Activated CD8-positive, alpha-beta memory T cell treated with anti-CD3 and anti-CD28 coated beads for 24 hours (primary cell): ENCODE measurements around the gene BEST3.

Experiments
- DNase-seq: peaks from one replicate; pipeline ENCODE4 v3.0.0-alpha.2; 2020

BEST3 gene

DNA sequence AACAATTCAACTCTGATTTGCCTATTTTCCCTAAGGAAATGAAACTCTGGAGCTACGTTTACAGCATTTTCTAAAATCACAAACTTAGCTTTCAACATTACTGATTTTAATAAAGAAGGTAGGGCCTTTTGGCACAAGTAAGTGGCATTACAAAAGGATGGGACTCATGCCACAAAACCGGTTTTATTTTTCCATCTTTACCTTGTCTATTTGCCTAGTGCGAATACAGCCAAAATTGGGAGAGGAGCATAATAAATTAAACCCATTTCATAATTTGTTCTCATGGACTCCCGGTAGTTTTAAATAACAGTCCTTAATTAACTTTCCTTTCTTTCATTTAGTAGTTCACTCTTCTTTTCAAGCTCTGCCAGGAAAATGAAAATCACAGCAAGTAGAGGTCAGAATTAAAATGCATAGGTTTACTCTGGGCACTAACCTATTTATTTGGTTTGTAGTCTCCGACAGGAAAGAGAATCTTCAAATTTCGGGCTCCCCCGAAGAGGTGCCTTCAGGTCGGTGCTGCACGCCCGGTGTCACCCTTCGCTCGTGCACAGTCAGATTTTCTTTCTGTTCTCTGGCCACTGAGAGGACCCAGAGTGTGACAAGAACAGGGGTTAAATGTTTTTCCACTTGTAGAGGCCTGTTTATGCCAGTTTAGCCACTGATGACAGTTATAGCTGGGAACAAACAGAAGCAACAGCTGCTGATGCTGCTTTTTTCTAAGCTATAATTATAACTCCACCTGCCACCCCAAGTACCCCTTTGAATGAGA lies at the start of gene BEST3:
BEST3 (minus strand) TSS at position 535 of the 772 bp plus-strand sequence. CDS start 1,505 bp downstream, outside the sequence.
- no peak for DNase-seq

DNA sequence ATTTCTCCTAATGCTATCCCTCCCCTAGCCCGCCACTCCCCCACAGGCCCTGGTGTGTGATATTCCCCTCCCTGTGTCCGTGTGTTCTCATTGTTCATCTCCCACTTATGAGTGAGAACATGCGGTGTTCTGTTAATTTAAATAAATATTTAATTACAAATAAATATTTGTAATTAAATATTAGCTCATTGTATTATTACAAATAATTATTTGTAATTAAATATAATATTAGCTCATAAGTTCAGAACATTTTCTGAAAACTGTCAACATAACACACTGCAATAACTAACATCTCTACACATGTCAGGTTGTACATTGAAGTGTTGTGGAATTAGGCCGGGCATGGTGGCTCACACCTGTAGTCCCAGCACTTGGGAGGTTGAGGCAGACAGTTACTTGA lies 45.0 kb upstream of the BEST3 start:
- no peak for DNase-seq

DNA sequence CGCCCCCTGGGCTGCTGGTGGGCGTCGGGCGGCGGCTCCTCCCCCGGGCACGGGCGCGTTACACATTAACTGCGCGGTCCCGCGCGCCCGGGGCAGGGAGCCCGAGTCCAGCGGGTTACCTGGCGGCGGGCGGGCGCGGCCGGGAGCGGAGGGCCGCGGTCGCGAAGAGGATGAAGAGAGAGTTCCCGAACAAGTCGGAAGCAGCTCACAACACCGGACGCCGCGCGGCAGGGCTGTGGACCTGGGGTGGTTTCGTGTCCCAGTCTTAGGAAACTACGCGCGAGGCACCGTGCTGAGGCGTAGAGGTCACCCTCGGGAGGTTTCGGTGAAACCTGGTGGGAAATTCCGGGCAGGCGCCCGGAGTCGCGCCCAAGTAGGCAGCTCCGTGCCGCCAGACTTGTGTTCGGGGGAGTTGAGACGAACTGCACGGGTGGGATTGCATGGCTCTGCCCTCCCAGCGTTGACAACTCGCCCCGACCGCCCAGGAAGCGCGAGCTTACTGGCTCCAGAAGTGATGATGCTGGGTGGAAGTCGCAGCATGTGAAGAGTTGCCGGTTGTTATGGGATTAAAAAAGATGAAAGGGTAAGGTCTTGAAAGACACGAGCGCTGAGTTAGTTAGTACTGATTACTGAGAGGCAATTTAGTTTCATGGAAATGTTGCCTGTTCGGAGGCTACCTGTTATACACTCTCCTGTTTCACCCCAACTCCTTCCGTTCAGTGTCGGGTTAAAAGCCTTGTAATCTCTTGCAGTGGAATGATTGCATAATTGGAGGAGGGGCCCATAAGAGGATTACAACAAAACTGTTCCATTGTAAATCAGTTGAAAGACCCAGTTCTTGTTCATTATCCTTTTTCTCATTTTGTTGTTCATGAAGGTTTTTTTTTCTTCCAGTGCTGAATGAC lies 40.4 kb upstream of the BEST3 start:
- peak; percentile 83 for DNase-seq

DNA sequence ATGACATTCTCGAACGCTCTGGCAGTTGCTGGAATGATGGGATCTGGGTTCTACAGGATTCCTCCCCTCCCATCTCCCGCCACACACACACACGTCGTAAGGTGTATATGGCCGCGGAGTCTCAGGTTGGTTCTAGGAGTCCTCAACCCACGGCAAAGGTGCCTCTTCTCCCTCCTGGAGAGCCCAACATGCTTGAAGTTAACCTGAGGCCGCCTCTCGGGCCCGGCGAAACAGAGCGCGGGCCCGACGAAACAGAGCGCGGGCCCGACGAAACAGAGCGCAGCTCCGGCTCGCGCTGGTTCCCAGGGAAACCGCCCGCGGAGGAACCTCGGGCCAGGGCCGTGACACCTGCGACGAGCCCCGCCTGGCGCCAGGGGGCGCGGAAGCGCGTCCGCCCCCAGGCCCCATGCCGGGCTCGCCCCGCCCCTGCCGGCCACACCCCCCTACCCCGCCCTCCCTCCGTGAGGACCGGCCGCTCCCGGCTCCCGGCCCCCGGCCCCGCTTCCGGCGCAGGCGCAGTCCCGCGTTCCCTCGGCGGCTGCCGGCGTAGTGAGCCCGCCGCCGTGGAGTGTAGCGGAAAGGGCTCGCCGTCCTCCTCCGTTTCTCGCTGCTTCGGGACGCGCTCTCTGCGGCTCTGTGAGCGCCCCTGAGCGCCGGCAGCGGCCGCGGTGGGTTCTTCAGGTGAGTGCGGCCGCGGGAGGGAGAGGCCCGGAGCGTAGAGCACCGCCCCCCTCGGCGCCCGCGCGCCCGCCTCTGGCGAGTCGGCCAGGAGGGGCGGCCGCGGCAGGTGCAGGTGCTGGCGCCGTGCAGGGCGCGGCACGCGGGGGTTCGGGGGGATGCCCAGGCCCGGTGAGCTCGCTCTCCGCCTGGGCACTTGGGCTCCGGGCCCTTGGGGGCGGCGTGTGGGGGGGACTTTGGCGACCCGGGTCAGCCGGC lies 39.5 kb upstream of the BEST3 start, which contains the start of gene RAB3IP:
RAB3IP (plus strand) TSS at position 510 of the 936 bp plus-strand sequence. CDS start 16,549 bp downstream, outside the sequence.
- DNase-seq, result peak; percentile 97

DNA sequence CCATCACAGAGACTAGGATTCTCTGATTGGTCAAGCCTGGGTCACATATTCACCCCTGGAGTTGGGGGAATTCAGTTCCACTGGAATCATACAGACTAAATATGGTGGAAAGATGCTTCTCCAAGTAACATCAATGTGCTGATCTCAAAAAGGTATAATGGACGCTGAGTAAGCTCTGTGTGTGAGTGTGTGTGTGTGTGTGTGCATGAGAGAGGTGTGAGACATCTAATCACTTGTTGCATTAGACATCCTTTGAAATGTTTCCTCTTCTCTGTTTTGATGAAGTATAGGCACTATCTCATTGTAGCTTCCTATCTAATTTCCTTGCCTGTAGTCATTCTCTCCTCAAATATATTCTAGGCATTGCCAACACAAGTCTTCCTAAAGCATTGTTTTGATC lies 34.5 kb upstream of the BEST3 start:
- no peak for DNase-seq

DNA sequence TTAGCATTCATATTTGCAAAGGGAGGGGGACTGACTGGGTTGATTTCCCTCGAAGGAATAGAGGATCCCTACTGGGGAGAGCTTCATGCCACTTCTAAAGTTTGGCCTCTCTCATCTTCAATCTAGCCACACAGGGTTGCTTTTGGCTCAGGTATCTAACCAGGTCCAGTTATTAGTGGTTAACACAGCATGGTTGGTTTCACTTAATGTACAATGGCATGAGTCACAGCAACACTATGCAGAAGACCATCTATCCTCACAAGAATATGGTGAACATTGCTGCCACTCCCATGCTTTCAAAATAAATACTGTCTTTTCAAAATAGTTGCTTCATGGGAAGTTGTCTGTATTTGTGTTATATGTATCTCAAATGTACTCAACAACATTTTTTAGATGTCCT lies 33.0 kb upstream of the BEST3 start:
- no peak for DNase-seq

DNA sequence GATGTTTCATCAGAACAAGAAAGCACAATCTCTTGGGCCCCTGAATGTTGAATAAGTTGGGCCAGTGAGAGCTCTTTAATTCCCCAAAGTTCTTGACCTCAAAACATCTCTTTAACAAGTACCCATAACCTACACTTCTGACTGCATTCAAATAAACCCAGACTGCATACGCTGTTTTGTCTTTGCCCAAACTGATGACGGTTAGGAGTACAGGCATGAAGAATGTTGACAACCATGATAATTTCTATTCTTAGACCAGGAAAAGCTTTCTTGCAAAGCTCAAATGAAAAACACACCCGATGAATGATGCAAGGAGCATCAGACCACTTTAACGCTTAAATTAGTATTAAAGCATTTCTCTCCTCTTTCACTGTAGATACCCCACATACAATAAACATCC lies 27.8 kb upstream of the BEST3 start:
- DNase-seq, result no peak

DNA sequence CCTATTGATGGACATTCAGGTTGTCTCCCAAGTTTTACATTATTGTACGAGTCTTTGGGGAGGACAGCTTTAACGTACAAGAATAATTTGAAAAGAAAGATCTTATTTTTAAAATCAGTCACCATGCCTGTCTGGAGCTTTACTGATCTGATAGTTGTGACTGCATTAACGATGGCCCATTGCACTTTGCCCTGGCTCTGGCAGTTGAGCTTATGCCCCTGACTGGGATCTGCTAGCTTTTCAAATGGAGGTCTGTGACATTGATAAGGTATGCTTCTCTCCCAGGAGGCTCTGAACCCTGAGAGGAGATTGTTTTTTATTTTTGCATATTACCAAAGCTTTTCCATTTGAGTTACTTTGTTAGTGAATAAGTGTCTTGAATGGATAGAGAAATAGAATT lies 21.6 kb upstream of the BEST3 start:
- no peak for DNase-seq

DNA sequence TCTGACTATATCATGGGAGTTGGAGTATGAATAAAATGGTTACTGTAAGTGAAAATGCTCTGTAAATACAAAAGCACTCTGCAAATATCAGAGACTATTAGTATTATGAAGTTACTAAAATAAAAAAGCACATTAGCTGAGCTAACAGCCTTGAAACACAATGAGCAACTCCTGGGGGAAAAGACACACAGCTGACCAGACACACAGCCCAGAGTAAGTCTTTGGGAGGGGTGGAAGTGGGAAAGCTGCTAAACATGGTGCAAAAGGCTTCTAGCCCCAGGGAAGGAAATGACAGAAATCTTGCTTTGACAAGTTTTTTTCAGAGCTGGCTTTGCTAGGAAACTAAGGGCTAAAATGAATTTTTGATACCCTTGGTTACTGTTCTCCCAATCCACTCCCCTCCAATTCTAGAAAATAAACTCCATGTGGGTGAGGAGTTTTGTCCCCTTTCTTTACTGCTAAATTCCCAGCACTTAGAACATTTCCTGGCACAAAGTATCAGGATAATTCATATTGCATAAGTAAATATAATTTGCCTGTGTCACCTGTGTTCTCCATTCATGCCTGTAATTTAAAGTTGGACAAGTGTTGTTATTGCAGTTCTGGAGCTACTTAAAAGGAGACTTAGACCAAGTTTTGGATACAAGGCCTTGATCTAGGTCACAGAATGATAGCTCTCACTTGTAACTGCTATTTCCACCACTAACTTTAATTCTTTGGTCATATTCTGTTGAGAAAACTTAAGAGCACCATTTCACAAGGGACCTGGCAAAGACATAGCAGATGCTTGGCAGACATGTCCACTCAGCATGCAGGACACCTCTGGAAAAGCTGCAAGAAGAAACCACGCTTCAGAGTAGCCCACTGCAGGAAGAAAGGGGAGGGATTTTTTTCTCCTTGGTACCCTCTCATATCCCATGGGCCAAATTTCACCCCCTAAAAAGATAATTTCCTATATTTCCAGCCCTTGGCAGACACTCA lies 20.5 kb upstream of the BEST3 start:
- no peak for DNase-seq

DNA sequence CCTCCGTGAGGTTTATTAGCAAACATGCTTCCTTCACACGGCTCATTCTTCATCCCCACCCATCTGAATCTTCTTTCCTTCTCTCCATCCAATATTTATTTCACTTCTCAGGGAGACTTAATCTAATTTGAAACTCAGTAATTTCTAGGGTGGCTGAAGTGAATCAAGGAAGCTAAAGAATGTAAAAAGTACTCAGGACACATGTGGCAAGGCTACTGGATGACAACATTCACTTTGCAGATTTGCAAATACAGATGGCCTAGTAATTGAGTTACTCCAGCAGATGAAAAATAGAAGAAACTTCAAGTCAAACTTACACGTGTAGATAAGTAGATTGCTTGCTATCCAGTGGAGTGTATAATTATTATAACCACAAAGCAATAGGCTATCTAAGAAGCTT lies 15.4 kb upstream of the BEST3 start:
- no peak for DNase-seq

DNA sequence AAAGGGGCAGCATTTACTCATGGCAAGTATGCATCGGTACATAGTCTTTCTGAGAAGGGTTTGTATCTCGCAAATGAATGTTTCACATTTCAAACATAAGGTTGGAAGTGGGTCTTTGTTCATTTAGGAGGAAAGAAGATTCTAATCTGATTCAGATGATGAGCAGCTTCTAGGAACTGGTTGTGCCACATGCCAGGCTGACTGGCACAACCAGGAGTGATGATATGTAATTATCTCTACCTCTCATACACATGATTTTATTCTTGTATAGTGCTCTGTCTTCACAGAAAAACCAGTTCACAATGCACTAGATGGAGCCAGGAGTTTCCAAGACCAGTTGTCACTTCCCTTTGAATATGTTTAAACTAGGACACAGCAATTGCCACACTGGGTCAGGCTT lies 13.7 kb upstream of the BEST3 start:
- no peak for DNase-seq

DNA sequence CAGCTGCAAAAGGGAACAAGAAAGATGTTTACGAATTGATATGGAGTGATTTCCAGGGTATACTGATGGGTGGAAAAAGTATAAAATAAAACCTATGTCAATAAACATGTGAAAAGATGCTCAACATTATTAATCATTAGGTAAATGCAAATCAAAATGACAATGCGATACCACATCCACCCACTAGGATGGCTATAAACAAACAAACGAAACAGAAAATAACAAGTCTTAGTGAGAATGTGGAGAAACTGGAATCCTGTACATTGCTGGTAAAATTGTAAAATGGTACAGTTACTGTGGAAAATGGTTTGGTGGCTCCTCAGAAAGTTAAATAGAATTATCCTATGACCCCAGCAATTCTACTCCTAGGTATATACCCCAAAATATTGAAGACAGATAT lies 9.5 kb upstream of the BEST3 start:
- DNase-seq, result no peak

DNA sequence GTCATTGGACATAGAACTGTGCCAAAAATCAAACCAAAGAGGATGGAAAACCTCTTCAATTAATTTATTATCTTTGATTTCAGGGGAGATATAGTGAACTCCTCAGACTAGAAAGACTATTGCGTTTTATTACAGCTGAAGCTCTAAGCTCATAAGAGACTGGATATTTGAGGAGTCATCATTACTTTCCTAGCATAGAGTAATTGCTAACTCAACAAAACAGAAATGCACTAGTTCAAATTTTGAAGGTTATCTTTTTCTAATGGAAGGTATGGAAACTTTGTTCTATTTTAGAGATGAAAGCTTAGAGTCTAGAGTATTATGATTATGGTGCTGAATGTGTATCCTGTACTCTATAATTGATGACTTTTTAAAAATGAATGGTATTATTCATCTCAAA lies 5.3 kb upstream of the BEST3 start:
- no peak for DNase-seq

DNA sequence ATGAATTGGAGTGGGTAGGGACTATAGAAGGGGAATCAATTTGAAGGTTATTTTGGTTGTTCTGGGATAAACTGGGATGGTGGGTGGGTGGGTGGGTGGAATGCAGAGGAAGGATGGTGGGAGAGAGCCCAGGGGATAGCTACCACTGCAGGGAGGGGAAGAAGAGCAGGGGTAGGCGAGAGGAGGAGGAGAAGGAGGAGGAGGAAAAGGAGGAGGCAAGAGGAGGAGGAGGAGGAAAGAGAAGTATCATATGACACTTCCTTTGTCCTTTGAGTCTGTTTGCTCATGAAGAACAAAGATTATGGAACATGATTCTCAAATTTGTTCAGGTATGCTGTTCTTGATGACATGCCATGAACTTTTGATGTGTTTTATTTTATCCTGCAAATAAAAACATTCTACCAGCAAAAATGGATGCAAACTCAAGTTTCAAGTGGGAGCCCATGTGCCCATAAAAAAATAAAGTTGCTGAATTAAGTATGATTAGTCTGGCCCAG lies 4.1 kb upstream of the BEST3 start:
- no peak for DNase-seq

DNA sequence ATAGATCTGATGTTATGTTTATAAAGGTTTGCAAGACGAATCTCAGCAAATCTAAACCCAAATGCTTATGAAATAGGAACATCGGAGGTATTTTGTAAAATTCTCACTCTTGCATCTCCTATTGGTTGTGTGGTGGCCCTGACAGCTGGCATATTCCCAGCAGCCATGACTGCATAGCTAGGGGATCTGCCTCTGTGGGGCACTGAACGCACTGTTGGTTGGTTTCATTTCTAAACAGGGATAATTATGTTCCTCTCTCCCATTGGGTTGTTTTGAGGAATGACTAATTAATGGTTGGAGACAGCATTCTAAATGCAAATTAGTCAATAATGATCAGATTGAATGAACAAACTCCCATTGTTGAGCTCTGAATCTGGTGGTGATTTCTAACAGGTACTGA lies 2.7 kb upstream of the BEST3 start:
- no peak for DNase-seq

DNA sequence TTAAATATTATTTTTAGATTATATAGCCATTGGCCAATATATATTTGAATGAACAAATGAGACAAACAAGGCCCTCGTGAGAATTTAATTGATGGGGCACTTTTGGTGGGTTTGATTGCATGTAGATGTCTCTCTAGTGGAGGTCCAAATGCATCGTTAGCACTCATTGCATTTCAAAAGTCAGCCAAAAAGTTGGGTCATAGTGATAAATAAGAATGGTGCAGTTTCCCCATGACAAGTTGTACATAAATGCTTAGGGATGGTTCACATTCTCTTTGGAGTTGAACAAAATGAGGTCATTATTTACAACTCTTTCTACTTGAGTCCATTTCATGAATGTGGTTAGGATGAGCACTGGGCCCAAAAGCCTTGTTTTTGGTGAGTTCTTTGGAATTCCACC lies 1.0 kb downstream of the BEST3 start:
- DNase-seq, result no peak

DNA sequence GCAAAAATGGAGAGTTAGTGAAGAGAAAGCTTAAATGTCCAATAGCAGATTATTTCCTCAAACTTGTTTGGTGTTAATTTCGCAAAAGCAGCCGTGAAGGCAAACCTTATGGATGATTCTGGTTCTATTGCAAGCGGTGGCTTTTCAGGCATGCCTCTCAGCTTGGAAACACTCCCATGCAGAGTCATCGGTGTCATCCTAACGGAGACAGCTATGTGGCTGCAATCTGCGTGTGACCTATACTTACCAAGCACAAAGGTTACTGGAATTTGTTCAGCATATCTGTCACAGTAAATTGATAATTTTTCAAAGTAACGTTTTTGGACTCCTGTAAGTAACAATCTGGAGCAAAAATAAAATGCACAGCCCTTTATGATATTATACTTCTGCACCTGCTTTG lies 5.0 kb downstream of the BEST3 start:
- no peak for DNase-seq

DNA sequence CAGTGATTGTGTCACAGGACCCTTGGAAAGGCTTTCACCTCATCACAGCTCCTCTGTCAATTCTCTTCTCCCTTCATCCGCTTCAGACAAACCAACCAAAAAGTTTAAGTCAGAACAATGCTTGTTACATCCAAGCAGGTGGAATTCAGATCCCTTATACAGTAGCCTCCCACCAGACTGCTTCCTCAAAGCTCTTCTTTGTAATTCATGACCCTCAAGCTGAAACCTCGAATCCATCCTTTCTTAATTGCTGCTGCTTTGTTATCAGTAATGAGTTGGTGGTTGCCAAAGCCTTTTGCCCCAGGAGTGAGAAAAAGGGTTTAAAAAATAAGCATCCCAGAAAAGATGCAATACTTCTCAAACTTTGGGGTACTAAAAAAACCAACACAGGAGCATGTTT lies 9.5 kb downstream of the BEST3 start:
- DNase-seq, result no peak

DNA sequence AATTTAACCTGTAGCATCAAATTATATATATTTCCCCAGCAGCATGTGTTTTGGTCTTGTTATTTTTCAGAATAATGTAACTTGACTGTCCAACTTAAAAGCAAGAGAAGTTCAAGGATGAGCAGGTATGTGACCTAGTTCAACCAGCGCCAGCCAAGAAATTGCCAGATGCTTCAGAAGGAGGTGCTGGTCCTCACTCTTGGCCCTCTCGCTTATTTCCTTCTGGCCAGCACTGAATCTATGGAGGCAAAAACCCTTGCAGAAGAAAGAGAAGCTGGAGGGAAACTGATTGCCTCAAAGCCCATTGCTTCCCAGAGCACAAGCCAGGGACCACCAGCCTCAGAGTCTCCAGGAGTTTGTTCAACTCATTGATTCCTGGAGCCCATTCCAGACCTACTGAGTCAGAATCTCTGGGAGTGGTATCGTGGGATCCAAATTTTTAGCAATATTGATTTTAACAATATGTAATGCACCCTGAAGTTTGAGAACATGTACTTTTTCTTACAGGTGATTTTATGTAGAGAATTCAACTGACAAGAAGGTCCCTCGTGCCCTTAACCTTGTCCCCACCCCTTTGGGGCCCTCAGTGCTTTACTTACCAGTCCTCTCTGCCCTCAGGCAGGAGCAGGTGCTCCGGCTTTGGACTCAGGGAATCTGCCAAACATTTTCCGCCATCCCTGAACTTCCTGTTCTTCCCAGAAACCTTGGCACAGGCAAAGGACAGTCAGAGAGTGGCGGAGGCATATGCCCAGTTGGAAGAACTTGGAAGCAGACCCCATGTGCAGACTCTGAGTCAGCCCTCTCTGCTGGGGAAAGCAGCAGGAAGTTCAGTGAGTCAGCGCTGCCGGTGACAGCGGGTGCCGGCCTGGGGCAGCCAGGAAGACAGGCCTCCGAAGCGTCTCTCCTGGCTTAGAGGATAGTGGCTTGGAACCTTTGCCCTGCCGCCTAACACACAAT lies 10.4 kb downstream of the BEST3 start:
- DNase-seq, result no peak

DNA sequence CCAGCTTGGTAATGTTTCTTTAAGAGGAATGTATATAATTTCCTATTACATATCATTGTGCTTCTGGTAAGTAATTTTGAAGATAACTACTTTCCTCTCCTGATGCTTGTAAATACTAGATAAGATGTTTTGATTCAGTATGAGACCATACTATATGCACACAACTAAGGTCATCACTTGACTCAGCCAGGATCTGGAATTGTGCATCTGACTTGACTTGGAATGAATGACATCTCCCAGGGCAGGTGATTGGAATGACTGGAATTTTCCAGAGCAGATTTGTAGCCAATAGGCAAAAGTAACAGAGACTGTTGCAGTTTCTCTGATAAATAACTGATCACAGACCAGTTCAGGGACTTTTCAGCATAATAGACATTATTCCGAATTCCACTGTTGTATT lies 11.1 kb downstream of the BEST3 start:
- no peak for DNase-seq
